SK-N-SH (cell line): ENCODE data around the gene EPHX1. TPM values are rescaled to one million over a fixed set of nuclear protein-coding genes. Genes with fewer than 3 reads are reported as not detected.

Source experiments
- CTCF ChIA-PET: fragments of 300-600, 350-600 bp; formaldehyde crosslinking; extraction: SDS; loops from one replicate; lab custom pipeline; 2021; lab: Yijun Ruan, JAX
- POLR2A ChIA-PET: fragments of 350-600 bp; sonication (Branson Sonifier 250); formaldehyde crosslinking; extraction: SDS; loops from one replicate; lab custom pipeline; 2020; ENCODE audit warnings: antibody characterized with exemption, inconsistent platforms; lab: Yijun Ruan, JAX
- DNase-seq: peaks from one replicate; pipeline ENCODE4 v3.0.0; 2012
- H2AFZ ChIP-seq: fragments of 200-600 bp; sonication (generic); 2 replicates; pipeline ENCODE4 v1.8.1; 2016; ENCODE audit warnings: antibody characterized with exemption, mild to moderate bottlenecking, low read depth
- H3F3A ChIP-seq: fragments of 200-600 bp; sonication (generic); replicated peaks from 2 replicates; pipeline ENCODE3; 2016; ENCODE audit warnings: antibody characterized with exemption, mild to moderate bottlenecking; ENCODE audit not compliant: insufficient read depth
- H3K27ac ChIP-seq, 2 experiments: fragments of 200-500 bp in 1 of 2; fragments of 200-600 bp in 1 of 2; sonication (Bioruptor generic) in 1 of 2; sonication (generic), shearing (Covaris generic) in 1 of 2; 2 replicates each; pipeline versions ENCODE4 v1.5.1 to v1.6.1; 2014 to 2016; ENCODE audit warnings: low read depth in 2 of 2, inconsistent platforms in 1 of 2, low read length in 1 of 2, mild to moderate bottlenecking in 1 of 2, mixed read lengths in 1 of 2
- H3K27me3 ChIP-seq: fragments of 200-600 bp; sonication (generic), shearing (Covaris generic); 2 replicates; pipeline ENCODE4 v1.6.1; 2016; ENCODE audit warnings: mixed run types; ENCODE audit not compliant: insufficient read depth
- H3K36me3 ChIP-seq, 2 experiments: fragments of 200-500 bp in 1 of 2; fragments of 200-600 bp in 1 of 2; sonication (Bioruptor generic) in 1 of 2; sonication (generic) in 1 of 2; replicated peaks in 1 of 2; 2 replicates each; pipeline versions ENCODE3 to v1.5.1; 2014 to 2016; ENCODE audit warnings: low read length in 1 of 2, mild to moderate bottlenecking in 1 of 2; ENCODE audit not compliant: insufficient read depth in 2 of 2, control insufficient read depth in 1 of 2
- H3K4me1 ChIP-seq, 2 experiments: fragments of 200-500 bp in 1 of 2; fragments of 200-600 bp in 1 of 2; sonication (Bioruptor generic) in 1 of 2; sonication (generic), shearing (Covaris generic) in 1 of 2; 2 replicates each; pipeline versions ENCODE4 v1.5.1 to v1.6.1; 2014 to 2016; ENCODE audit warnings: low read depth in 1 of 2, low read length in 1 of 2, mixed run types in 1 of 2; ENCODE audit not compliant: insufficient read depth in 2 of 2, control insufficient read depth in 1 of 2
- H3K4me2 ChIP-seq: fragments of 200-600 bp; sonication (generic), shearing (Covaris generic); 2 replicates; pipeline ENCODE4 v1.6.1; 2017; ENCODE audit warnings: mixed run types
- H3K4me3 ChIP-seq, 2 experiments: fragments of 200-500 bp in 1 of 2; fragments of 200-600 bp in 1 of 2; sonication (Bioruptor generic) in 1 of 2; sonication (generic), shearing (Covaris generic) in 1 of 2; 2 replicates each; pipeline versions ENCODE4 v1.5.1 to v1.8.1; 2014 to 2016; ENCODE audit warnings: low read depth in 2 of 2, inconsistent platforms in 1 of 2, low read length in 1 of 2, mild to moderate bottlenecking in 1 of 2, mixed read lengths in 1 of 2, moderate library complexity in 1 of 2
- H3K79me2 ChIP-seq: fragments of 200-600 bp; sonication (generic); 2 replicates; pipeline ENCODE4 v1.8.1; 2017; ENCODE audit warnings: mild to moderate bottlenecking; ENCODE audit not compliant: insufficient read depth
- H3K9ac ChIP-seq: fragments of 200-600 bp; sonication (generic); 2 replicates; pipeline ENCODE4 v1.6.1; 2017; ENCODE audit warnings: mixed run types
- H3K9me2 ChIP-seq: fragments of 200-600 bp; sonication (generic); 2 replicates; pipeline ENCODE4 v1.6.1; 2017; ENCODE audit warnings: mixed run types
- H3K9me3 ChIP-seq: fragments of 200-600 bp; sonication (generic); 2 replicates; pipeline ENCODE4 v1.6.1; 2017; ENCODE audit warnings: mixed run types, mild to moderate bottlenecking, moderate library complexity
- H4K20me1 ChIP-seq: fragments of 200-600 bp; sonication (generic); 2 replicates; pipeline ENCODE4 v1.6.1; 2017; ENCODE audit warnings: mild to moderate bottlenecking, mixed run types; ENCODE audit not compliant: insufficient read depth
- CHD2 ChIP-seq: fragments of 150-350 bp; IDR thresholded peaks from 2 replicates; pipeline ENCODE4 v1.6.1; 2018; ENCODE audit warnings: low read length; ENCODE audit not compliant: partially characterized antibody
- FOSL2 ChIP-seq: IDR thresholded peaks from 2 replicates; pipeline ENCODE4 v1.4.0; 2012; ENCODE audit warnings: low read depth, mild to moderate bottlenecking, moderate library complexity, borderline replicate concordance
- FOXJ3 ChIP-seq: sonication (generic); formaldehyde crosslinking; IDR thresholded peaks from 2 replicates; pipeline ENCODE4 v1.5.1; 2020; ENCODE audit warnings: mild to moderate bottlenecking, missing genetic modification reagents
- FOXM1 ChIP-seq: IDR thresholded peaks from 2 replicates; pipeline ENCODE4 v1.4.0; 2012; ENCODE audit warnings: low read depth, mild to moderate bottlenecking
- GABPA ChIP-seq: IDR thresholded peaks from 2 replicates; pipeline ENCODE4 v1.4.0; 2012; ENCODE audit warnings: low read depth, mild to moderate bottlenecking
- JUND ChIP-seq: IDR thresholded peaks from 2 replicates; pipeline ENCODE4 v1.4.0; 2012
- MXI1 ChIP-seq: IDR thresholded peaks from 2 replicates; pipeline ENCODE4 v1.6.1; 2012; ENCODE audit warnings: mild to moderate bottlenecking, low read depth, low read length, improper control_type of control experiment
- POLR2AphosphoS5 ChIP-seq: IDR thresholded peaks from 2 replicates; pipeline ENCODE4 v1.6.1; 2012; ENCODE audit warnings: low read depth, low read length
- RXRA ChIP-seq: IDR thresholded peaks from 2 replicates; pipeline ENCODE4 v1.4.0; 2012; ENCODE audit warnings: low read depth, mild to moderate bottlenecking, borderline replicate concordance
- TAF1 ChIP-seq: IDR thresholded peaks from 2 replicates; pipeline ENCODE4 v1.6.1; 2012; ENCODE audit warnings: low read depth, mild to moderate bottlenecking, low read length, moderate library complexity, borderline replicate concordance
- YY1 ChIP-seq: IDR thresholded peaks from 2 replicates; pipeline ENCODE4 v1.4.0; 2012; ENCODE audit warnings: low read depth, mild to moderate bottlenecking
- WGBS: methylation state at CpG from one replicate; pipeline ENCODE4 v1.1.6; 2017; ENCODE audit warnings: low lambda C conversion rate; 5-methylcytosine and 5-hydroxymethylcytosine counted together
- polyA plus RNA-seq, 3 experiments: library from polyadenylated mRNA; depleted of rRNA; stranded (reverse); fragments of >200 nt; gene quantifications; 2 replicates each; pipeline ENCODE4 v1.2.3, GENCODE V29; 2012
- TF ChIP-seq, protein P1 (sequence below): IDR thresholded peaks from 2 replicates; pipeline ENCODE4 v1.6.1; 2012; ENCODE audit warnings: mild to moderate bottlenecking, low read depth, low read length, moderate library complexity
- TF ChIP-seq, protein P2 (sequence below): IDR thresholded peaks from 2 replicates; pipeline ENCODE4; 2012
- TF ChIP-seq, protein P3 (sequence below): IDR thresholded peaks from 2 replicates; pipeline ENCODE4 v1.4.0; 2012; ENCODE audit warnings: low read depth, borderline replicate concordance
- TF ChIP-seq, protein P4 (sequence below): fragments of 150-350 bp; IDR thresholded peaks from 2 replicates; pipeline ENCODE4 v1.6.1; 2017; ENCODE audit warnings: antibody characterized with exemption, low read length, low read depth, borderline replicate concordance

EPHX1 gene
- polyA plus RNA-seq, 1 of the 3 experiments (the other 2 are of a cell fraction), result 45.7 TPM

DNA sequence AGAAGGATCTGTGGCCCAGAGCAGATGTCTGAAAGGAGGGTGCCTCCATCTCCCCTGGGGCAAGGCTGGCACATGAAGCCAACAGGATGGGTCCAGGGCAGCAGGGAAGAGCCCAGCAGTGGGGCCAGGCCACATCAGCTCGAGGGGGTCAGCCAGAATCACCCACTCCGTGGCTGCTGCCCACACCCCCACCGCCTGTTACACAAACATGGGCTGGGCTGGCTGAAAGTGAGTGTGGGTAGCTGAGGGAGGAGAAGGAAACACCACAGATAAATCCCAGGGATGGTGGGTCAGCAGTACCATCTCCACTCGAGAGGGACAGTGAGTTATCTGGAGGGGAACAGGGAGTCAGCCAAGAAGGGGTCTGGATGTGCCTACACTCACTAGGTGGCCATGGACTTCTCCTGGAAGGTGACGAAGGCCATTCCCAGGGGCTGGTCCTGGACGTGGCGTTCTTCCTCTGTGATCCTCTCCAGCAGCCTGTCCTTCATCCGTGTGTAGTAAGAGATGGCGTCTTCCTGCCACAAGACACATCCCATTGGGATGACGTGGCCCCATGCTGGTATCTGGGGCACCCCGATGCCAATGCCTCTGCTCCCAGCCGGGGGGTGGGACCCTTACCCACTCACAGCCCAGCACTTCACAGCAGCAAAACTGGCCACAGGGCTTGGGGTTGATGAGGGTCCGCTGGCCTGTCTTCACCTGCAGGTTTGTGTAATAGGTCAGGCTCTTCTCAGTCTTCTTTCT lies 52.1 kb downstream of the EPHX1 start (continued):
- TF ChIP-seq POLR2AphosphoS5 (no peak), FOXM1 (no peak), YY1 (no peak), GABPA (no peak), CHD2 (no peak), MXI1 (no peak)
- TF ChIP-seq, protein P1, sequence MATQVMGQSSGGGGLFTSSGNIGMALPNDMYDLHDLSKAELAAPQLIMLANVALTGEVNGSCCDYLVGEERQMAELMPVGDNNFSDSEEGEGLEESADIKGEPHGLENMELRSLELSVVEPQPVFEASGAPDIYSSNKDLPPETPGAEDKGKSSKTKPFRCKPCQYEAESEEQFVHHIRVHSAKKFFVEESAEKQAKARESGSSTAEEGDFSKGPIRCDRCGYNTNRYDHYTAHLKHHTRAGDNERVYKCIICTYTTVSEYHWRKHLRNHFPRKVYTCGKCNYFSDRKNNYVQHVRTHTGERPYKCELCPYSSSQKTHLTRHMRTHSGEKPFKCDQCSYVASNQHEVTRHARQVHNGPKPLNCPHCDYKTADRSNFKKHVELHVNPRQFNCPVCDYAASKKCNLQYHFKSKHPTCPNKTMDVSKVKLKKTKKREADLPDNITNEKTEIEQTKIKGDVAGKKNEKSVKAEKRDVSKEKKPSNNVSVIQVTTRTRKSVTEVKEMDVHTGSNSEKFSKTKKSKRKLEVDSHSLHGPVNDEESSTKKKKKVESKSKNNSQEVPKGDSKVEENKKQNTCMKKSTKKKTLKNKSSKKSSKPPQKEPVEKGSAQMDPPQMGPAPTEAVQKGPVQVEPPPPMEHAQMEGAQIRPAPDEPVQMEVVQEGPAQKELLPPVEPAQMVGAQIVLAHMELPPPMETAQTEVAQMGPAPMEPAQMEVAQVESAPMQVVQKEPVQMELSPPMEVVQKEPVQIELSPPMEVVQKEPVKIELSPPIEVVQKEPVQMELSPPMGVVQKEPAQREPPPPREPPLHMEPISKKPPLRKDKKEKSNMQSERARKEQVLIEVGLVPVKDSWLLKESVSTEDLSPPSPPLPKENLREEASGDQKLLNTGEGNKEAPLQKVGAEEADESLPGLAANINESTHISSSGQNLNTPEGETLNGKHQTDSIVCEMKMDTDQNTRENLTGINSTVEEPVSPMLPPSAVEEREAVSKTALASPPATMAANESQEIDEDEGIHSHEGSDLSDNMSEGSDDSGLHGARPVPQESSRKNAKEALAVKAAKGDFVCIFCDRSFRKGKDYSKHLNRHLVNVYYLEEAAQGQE, result no peak

DNA sequence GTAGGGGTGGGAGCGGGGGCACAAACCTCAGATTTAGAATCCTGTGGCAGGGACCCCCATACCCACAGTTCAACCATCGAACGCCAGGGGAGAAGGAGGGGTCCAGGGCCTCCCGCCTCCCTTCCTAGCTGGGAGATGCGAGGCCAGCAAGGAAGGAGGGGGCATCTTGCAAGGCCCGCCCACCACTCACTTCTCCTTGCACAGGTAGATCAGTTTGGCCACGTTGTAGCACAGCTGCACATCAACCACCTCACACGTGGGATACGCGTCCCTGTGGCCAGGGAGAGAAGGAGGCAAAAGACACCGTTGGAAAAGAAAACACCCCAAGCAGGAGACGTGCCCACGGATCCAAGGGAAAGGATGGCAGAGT lies 52.6 kb downstream of the EPHX1 start:
- Histone ChIP-seq H3K9me2 (no peaks in the 10 kb centered on the region), H3F3A (peaks cover 20% of the 10 kb centered on the region), H2AFZ (no peak overlapping the region), H3K27ac (no peak overlapping the region), H3K4me1 (peaks cover 0 to 20% of the 10 kb centered on the region in 2 experiments; a peak in 2 of 4 replicates), H3K9me3 (no peaks in the 10 kb centered on the region), H3K4me2 (no peak overlapping the region), H3K36me3 (peaks cover 10 to 27% of the 10 kb centered on the region in 2 experiments), H3K9ac (no peak overlapping the region), H4K20me1 (no peaks in the 10 kb centered on the region), H3K27me3 (no peaks in the 10 kb centered on the region), H3K4me3 (no peak overlapping the region), H3K79me2 (no peaks in the 10 kb centered on the region)
- ChIA-PET POLR2A (no interaction called here), CTCF (interaction anchor here (1.2 kb wide), 1 partner anchor 388 kb away, joined by 4 read pairs; no protein-coding TSS in a partner anchor)
- 94% methylated on average over 13 of the region's 13 CpGs for WGBS
- DNase-seq, result no peak
- TF ChIP-seq, protein P1, result no peak
- TF ChIP-seq JUND (no peak), RXRA (no peak), TAF1 (no peak), CHD2 (no peak), FOXJ3 (no peak), FOSL2 (no peak)
- TF ChIP-seq, protein P2, sequence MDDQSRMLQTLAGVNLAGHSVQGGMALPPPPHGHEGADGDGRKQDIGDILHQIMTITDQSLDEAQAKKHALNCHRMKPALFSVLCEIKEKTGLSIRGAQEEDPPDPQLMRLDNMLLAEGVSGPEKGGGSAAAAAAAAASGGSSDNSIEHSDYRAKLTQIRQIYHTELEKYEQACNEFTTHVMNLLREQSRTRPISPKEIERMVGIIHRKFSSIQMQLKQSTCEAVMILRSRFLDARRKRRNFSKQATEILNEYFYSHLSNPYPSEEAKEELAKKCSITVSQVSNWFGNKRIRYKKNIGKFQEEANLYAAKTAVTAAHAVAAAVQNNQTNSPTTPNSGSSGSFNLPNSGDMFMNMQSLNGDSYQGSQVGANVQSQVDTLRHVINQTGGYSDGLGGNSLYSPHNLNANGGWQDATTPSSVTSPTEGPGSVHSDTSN, result no peak
- TF ChIP-seq, protein P3, sequence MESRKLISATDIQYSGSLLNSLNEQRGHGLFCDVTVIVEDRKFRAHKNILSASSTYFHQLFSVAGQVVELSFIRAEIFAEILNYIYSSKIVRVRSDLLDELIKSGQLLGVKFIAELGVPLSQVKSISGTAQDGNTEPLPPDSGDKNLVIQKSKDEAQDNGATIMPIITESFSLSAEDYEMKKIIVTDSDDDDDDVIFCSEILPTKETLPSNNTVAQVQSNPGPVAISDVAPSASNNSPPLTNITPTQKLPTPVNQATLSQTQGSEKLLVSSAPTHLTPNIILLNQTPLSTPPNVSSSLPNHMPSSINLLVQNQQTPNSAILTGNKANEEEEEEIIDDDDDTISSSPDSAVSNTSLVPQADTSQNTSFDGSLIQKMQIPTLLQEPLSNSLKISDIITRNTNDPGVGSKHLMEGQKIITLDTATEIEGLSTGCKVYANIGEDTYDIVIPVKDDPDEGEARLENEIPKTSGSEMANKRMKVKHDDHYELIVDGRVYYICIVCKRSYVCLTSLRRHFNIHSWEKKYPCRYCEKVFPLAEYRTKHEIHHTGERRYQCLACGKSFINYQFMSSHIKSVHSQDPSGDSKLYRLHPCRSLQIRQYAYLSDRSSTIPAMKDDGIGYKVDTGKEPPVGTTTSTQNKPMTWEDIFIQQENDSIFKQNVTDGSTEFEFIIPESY, result no peak
- TF ChIP-seq, protein P4, sequence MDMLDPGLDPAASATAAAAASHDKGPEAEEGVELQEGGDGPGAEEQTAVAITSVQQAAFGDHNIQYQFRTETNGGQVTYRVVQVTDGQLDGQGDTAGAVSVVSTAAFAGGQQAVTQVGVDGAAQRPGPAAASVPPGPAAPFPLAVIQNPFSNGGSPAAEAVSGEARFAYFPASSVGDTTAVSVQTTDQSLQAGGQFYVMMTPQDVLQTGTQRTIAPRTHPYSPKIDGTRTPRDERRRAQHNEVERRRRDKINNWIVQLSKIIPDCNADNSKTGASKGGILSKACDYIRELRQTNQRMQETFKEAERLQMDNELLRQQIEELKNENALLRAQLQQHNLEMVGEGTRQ, result no peak
